ENCODE data around the gene ANKRD9. TPM values are rescaled to one million over a fixed set of nuclear protein-coding genes. Genes with fewer than 3 reads are reported as not detected.

ANKRD9 gene
- total and polyA plus RNA-seq, 2 of the 13 experiments (the other 11 are each of a cell fraction or from before 2014, with no cell fraction given), result 10.0 to 15.0 TPM

DNA sequence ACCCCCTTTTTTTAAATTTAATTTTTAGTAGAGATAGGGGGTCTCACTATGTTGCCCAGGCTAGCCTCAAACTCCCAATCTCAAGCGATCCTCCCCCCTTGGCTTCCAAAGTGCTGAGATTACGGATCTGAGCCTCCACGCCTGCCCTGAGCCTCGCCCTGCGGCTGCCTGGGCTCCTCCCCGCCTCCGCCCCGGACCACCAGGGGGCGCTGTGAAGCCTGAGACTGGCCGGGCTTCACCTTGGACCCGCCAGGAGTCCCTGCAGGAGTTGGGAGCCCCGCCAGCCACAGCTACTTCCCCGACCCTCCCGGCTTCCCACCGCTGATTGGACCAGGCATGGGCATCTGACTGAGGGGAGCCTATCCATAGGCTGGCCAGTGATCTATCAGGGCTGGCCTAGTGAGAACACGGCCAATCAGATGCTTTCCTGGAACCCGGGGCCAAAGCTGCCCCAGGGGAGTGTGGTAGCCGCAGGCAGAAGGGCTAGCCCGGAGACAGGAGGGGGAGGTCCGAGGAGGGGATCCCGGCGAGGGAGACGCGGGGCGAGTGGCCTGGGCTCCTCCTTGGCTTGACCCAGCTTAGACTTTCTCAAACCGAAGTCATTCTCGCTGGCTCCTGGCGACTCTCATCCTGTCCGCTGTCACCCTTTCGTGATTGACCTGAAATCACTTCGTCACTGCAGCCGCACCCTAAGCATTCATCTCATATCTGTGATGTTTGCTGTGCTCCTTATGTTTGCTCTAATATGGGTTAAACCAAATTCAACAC lies 15.1 kb upstream of the ANKRD9 start (continued):
- TF ChIP-seq ZNF557 (CRISPR knock-in tag; IDR thresholded peaks at IDR 0.05), result no peak
- TF ChIP-seq NBN (conservative IDR thresholded peaks at IDR 0.05), result no peak
- no peak for TF ChIP-seq ZNF282 (IDR thresholded peaks at IDR 0.05; ENCODE audit: partially characterized antibody)
- no peak for TF ChIP-seq GZF1 (CRISPR knock-in tag; IDR thresholded peaks at IDR 0.05)
- no peak for TF ChIP-seq KAT2B (IDR thresholded peaks at IDR 0.05; ENCODE audit: borderline replicate concordance, low read depth, low read length)
- peak; percentile 51; the same call in 1 of the 2 replicates for TF ChIP-seq HNF4A (CRISPR knock-in tag; IDR thresholded peaks at IDR 0.05)
- no peak for TF ChIP-seq KDM5A (IDR thresholded peaks at IDR 0.05; ENCODE audit: borderline replicate concordance, low read length)
- TF ChIP-seq ZSCAN21 (CRISPR knock-in tag; IDR thresholded peaks at IDR 0.05; ENCODE audit: borderline replicate concordance), result peak; percentile 61; the same call in 1 of the 2 replicates
- TF ChIP-seq ZNF317 (CRISPR knock-in tag; IDR thresholded peaks at IDR 0.05), result no peak
- TF ChIP-seq NFYB (CRISPR knock-in tag; IDR thresholded peaks at IDR 0.05), result peak; percentile 97
- no peak for TF ChIP-seq ATF5 (CRISPR knock-in tag; IDR thresholded peaks at IDR 0.05; ENCODE audit: low read depth)
- peak; percentile 51 for TF ChIP-seq ASH2L (IDR thresholded peaks at IDR 0.05; ENCODE audit: insufficient read length, low read depth, low read length)
- TF ChIP-seq SP1 (IDR thresholded peaks at IDR 0.05), result no peak
- TF ChIP-seq SP1 (CRISPR knock-in tag; IDR thresholded peaks at IDR 0.05), result peak; percentile 44; the same call in 1 of the 2 replicates
- no peak for TF ChIP-seq PAWR (CRISPR knock-in tag; IDR thresholded peaks at IDR 0.05; ENCODE audit: borderline replicate concordance)
- no peak for TF ChIP-seq BRCA1 (CRISPR knock-in tag; IDR thresholded peaks at IDR 0.05)
- no peak for TF ChIP-seq SMYD3 (CRISPR knock-in tag; IDR thresholded peaks at IDR 0.05)
- no peak for TF ChIP-seq ZNF256 (CRISPR knock-in tag; conservative IDR thresholded peaks at IDR 0.05)
- 0 out of 2 replicates have a peak, but pooled peaks have one; percentile 58 for TF ChIP-seq ZNF143 (CRISPR knock-in tag; IDR thresholded peaks at IDR 0.05)
- no peak for TF ChIP-seq MTF2 (CRISPR knock-in tag; IDR thresholded peaks at IDR 0.05; ENCODE audit: borderline replicate concordance)
- peak; percentile 58; the same call in 1 of the 2 replicates for TF ChIP-seq REPIN1 (CRISPR knock-in tag; IDR thresholded peaks at IDR 0.05; ENCODE audit: borderline replicate concordance, low read depth)
- TF ChIP-seq, protein P1, sequence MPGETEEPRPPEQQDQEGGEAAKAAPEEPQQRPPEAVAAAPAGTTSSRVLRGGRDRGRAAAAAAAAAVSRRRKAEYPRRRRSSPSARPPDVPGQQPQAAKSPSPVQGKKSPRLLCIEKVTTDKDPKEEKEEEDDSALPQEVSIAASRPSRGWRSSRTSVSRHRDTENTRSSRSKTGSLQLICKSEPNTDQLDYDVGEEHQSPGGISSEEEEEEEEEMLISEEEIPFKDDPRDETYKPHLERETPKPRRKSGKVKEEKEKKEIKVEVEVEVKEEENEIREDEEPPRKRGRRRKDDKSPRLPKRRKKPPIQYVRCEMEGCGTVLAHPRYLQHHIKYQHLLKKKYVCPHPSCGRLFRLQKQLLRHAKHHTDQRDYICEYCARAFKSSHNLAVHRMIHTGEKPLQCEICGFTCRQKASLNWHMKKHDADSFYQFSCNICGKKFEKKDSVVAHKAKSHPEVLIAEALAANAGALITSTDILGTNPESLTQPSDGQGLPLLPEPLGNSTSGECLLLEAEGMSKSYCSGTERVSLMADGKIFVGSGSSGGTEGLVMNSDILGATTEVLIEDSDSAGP (CRISPR knock-in tag; IDR thresholded peaks at IDR 0.05; ENCODE audit: borderline replicate concordance), result peak; percentile 81; the same call in 1 of the 2 replicates
- no peak for TF ChIP-seq NCOR1 (IDR thresholded peaks at IDR 0.05; ENCODE audit: borderline replicate concordance, low read length)
- peak; percentile 89 for TF ChIP-seq ZNF574 (CRISPR knock-in tag; IDR thresholded peaks at IDR 0.05)
- peak; percentile 52; the same call in 1 of the 2 replicates for TF ChIP-seq ZSCAN31 (CRISPR knock-in tag; IDR thresholded peaks at IDR 0.05; ENCODE audit: low read depth)
- TF ChIP-seq POLR2G (IDR thresholded peaks at IDR 0.05; ENCODE audit: low read depth, low read length), result peak; percentile 91
- no peak for TF ChIP-seq ZNF577 (CRISPR knock-in tag; IDR thresholded peaks at IDR 0.05; ENCODE audit: borderline replicate concordance, low read depth)
